SU-DHL-6 (cell line): ENCODE data around the gene CLCA2.

ENCODE experiments used
- H2AFZ ChIP-seq: fragments of 200-600 bp; sonication (generic); 2 replicates; pipeline ENCODE4 v1.6.1; 2014; ENCODE audit warnings: low read depth, mild to moderate bottlenecking, moderate library complexity, mixed read lengths, antibody characterized with exemption, low read length; ENCODE audit not compliant: severe bottlenecking
- H3F3A ChIP-seq: fragments of 200-600 bp; shearing (Covaris generic); 2 replicates; pipeline ENCODE4 v1.6.0; 2016; ENCODE audit warnings: antibody characterized with exemption, mild to moderate bottlenecking; ENCODE audit not compliant: insufficient read depth
- H3K27ac ChIP-seq: fragments of 200-600 bp; sonication (generic); 2 replicates; pipeline ENCODE4 v1.5.1; 2016; ENCODE audit warnings: low read depth, mild to moderate bottlenecking, low read length, moderate library complexity, mixed read lengths
- H3K27me3 ChIP-seq: fragments of 200-600 bp; sonication (generic), shearing (Covaris generic); 2 replicates; pipeline ENCODE4 v1.6.0; 2014; ENCODE audit warnings: mild to moderate bottlenecking, low read length
- H3K36me3 ChIP-seq: fragments of 200-600 bp; sonication (generic); 2 replicates; pipeline ENCODE4 v1.6.1; 2014; ENCODE audit warnings: mild to moderate bottlenecking, low read length, mixed read lengths
- H3K4me2 ChIP-seq: fragments of 300-600, 200-600 bp; shearing (Covaris generic), sonication (generic); 2 replicates; pipeline ENCODE4 v1.6.0; 2014; ENCODE audit warnings: low read length, low read depth, mild to moderate bottlenecking; ENCODE audit not compliant: poor library complexity, severe bottlenecking
- H3K4me3 ChIP-seq: fragments of 200-600 bp; sonication (generic); 2 replicates; pipeline ENCODE4 v1.5.1; 2014; ENCODE audit warnings: antibody characterized with exemption, low read length, mild to moderate bottlenecking, mixed read lengths; ENCODE audit not compliant: insufficient read depth, poor library complexity, severe bottlenecking
- H3K79me2 ChIP-seq: fragments of 200-600 bp; sonication (generic); 2 replicates; pipeline ENCODE4 v1.6.1; 2014; ENCODE audit warnings: mild to moderate bottlenecking, low read length, moderate library complexity; ENCODE audit not compliant: insufficient read depth
- H3K9ac ChIP-seq: fragments of 200-600 bp; sonication (generic); 2 replicates; pipeline ENCODE4 v1.7.0; 2014; ENCODE audit warnings: mild to moderate bottlenecking, low read length
- H3K9me2 ChIP-seq: fragments of 200-600 bp; sonication (generic); replicated peaks from 2 replicates; pipeline ENCODE4 v1.6.1; 2014; ENCODE audit warnings: low read length; ENCODE audit not compliant: insufficient read depth
- H3K9me3 ChIP-seq: fragments of 200-600 bp; sonication (generic); 2 replicates; pipeline ENCODE4 v1.6.1; 2014; ENCODE audit warnings: low read length, mixed read lengths; ENCODE audit not compliant: insufficient read depth
- H4K20me1 ChIP-seq: fragments of 200-600 bp; sonication (generic); 2 replicates; pipeline ENCODE4 v1.6.1; 2014; ENCODE audit warnings: low read depth, mild to moderate bottlenecking, antibody characterized with exemption, low read length, moderate library complexity, mixed read lengths
- EZH2phosphoT487 ChIP-seq: fragments of 200-600 bp; sonication (generic), shearing (Covaris generic); conservative IDR thresholded peaks from 2 replicates; pipeline ENCODE4 v1.6.1; 2018; ENCODE audit warnings: mild to moderate bottlenecking, antibody characterized with exemption, low read length, moderate library complexity, mixed read lengths
- TF ChIP-seq, protein P1 (sequence below): fragments of 200-600 bp; sonication (generic); IDR thresholded peaks from one replicate; pipeline ENCODE4 v1.5.1; 2017; ENCODE audit warnings: antibody characterized with exemption, mild to moderate bottlenecking, low read length, moderate library complexity; ENCODE audit not compliant: insufficient read depth, poor library complexity, severe bottlenecking

Gene CLCA2

DNA sequence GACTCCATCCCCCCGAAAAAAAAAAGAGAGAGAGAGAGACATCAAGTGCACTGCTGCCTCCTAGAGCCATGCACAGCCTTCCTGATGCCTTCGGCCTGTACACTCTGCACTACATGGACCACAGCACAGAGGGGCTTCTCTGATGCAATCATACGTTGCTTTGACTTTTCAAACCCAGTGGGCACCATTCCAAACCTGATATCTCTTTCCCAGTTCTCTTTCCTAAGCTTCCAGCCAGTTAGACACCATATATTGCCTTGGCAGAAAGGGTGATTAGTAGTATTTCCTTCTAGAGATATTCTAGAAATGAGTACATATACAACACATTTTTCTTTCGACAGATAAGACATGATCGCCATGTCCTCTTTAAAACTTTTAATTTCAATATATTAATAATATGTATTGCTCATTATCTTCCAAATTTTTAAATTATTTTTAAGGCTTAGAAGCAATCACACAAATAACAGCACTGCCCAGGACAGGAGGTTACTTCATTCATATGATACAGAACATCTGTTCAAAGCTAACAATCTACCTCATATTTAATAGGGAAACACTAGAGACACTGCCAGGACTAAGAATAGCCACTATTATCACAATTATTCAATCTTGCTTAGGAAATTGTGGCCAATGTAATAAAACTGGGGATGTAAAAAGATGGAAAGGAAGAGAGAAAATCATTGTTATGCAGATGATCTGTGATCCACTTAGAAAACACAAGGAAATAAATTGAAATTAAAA is 54.6 kb downstream of the CLCA2 start:
- Histone ChIP-seq H3K36me3 (no peaks in the 10 kb centered on the region), H3K4me2 (no peak overlapping the region), H3K9me3 (no peaks in the 10 kb centered on the region), H2AFZ (no peak overlapping the region), H3K9me2 (no peaks in the 10 kb centered on the region), H4K20me1 (no peaks in the 10 kb centered on the region), H3F3A (no peaks in the 10 kb centered on the region), H3K79me2 (no peaks in the 10 kb centered on the region), H3K27ac (no peak overlapping the region), H3K4me3 (no peak overlapping the region), H3K9ac (no peak overlapping the region), H3K27me3 (no peaks in the 10 kb centered on the region)
- TF ChIP-seq, protein P1, sequence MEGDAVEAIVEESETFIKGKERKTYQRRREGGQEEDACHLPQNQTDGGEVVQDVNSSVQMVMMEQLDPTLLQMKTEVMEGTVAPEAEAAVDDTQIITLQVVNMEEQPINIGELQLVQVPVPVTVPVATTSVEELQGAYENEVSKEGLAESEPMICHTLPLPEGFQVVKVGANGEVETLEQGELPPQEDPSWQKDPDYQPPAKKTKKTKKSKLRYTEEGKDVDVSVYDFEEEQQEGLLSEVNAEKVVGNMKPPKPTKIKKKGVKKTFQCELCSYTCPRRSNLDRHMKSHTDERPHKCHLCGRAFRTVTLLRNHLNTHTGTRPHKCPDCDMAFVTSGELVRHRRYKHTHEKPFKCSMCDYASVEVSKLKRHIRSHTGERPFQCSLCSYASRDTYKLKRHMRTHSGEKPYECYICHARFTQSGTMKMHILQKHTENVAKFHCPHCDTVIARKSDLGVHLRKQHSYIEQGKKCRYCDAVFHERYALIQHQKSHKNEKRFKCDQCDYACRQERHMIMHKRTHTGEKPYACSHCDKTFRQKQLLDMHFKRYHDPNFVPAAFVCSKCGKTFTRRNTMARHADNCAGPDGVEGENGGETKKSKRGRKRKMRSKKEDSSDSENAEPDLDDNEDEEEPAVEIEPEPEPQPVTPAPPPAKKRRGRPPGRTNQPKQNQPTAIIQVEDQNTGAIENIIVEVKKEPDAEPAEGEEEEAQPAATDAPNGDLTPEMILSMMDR = no peak

DNA sequence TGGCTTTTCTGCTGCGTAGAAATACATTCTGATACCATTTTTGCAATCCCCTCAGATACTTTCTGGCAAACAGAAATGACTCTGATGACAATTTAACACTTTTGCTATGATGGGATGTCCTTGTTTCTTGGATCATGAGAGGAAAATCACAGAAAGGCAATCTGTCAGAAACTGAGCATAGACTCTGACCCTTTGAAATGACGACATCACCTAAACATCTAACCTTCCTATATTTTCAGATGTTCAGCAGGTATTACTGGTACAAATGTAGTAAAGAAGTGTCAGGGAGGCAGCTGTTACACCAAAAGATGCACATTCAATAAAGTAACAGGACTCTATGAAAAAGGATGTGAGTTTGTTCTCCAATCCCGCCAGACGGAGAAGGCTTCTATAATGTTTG is 58.0 kb downstream of the CLCA2 start:
- no peaks in the 10 kb centered on the region for H3K27me3 ChIP-seq
- no peak for TF ChIP-seq EZH2phosphoT487
- TF ChIP-seq, protein P1 = no peak
- no peak overlapping the region for H3K4me3 ChIP-seq
- no peaks in the 10 kb centered on the region for H3K9me3 ChIP-seq
- H3K4me2 ChIP-seq = no peak overlapping the region
- no peaks in the 10 kb centered on the region for H3K9me2 ChIP-seq
- H3K27ac ChIP-seq = no peak overlapping the region
- H2AFZ ChIP-seq = no peak overlapping the region
- no peak overlapping the region for H3K9ac ChIP-seq
- H3K36me3 ChIP-seq = no peaks in the 10 kb centered on the region
- H3F3A ChIP-seq = no peaks in the 10 kb centered on the region
- no peaks in the 10 kb centered on the region for H3K79me2 ChIP-seq
- no peaks in the 10 kb centered on the region for H4K20me1 ChIP-seq

DNA sequence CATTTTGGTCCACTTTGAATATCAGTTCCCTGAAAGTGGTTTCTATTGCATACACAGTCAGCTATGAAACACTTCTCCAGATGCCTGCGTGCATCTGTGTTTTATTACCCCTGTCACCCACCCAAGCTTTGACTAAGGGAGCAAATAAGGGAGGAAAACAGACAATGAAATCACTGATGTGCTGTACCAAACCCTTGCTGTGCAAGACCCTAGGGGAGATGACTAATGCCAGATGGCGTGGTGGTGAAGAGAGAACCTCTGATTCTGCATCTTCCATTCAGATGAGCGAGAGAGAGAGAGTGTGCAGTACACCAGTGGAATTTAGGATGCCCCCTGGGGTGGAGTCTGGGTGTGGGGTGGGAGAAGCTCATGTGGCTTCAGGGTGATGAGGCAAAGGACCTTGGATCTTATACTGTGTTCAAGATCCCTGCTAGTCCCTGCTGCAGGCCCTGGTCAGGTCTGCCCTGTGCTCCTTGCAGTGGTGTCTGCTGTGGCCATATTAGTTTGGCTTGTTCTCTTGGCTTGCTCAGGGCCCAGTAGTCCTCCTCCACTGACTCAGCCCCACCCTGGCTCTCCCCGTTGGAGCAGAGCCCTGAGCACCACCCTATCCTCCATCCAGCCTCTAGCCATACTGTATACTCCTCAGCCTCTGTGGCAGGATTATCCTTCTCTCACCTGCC is 63.3 kb downstream of the CLCA2 start:
- no peak overlapping the region for H3K27ac ChIP-seq
- H3K9ac ChIP-seq = no peak overlapping the region
- no peak overlapping the region for H3K4me2 ChIP-seq
- H3K36me3 ChIP-seq = no peaks in the 10 kb centered on the region
- no peaks in the 10 kb centered on the region for H3K9me3 ChIP-seq
- H4K20me1 ChIP-seq = no peaks in the 10 kb centered on the region
- no peaks in the 10 kb centered on the region for H3F3A ChIP-seq
- no peak overlapping the region for H3K4me3 ChIP-seq
- TF ChIP-seq, protein P1 = no peak
- TF ChIP-seq EZH2phosphoT487 = no peak
- H3K79me2 ChIP-seq = no peaks in the 10 kb centered on the region
- no peaks in the 10 kb centered on the region for H3K9me2 ChIP-seq
- no peaks in the 10 kb centered on the region for H3K27me3 ChIP-seq
- no peak overlapping the region for H2AFZ ChIP-seq
